ENCODE results near the gene TGFBR3. TPM values are rescaled to one million over a fixed set of nuclear protein-coding genes. Genes with fewer than 3 reads are reported as not detected.
A peak's percentile ranks its signal among the peaks of the same experiment; 100 is the strongest.

TGFBR3 gene
- total RNA-seq, 1 experiment from 2014 or later = 3.1 TPM

DNA sequence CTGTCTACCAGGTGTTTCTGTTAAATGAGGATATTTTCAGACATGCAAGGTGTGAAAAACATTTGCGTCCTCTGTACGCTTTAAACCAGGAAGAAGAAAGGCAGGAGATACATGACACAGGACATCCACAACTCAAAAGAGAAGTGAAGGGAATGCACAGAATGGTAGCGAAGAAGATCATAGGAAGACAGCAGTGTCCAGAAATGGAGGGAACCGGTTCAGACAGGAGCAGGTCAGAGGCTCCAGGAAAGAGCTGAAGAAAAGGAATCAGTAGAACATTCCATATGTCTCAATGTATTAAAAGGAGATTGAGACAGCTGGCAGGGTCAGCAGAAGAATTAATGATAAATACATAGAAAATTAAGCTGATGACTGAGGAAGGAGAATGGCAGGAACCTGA, 194.4 kb downstream of the TGFBR3 start:
- H3K27me3 ChIP-seq (replicated peaks; ENCODE audit: insufficient read depth, low read depth, low read length, poor library complexity) = no peaks in the 10 kb centered on the region
- BruUV-seq (replicated peaks) = no TSS peak
- no peak overlapping the region for H3K4me3 ChIP-seq (ENCODE audit: low read depth, low read length, poor library complexity, severe bottlenecking)
- H3K27ac ChIP-seq (ENCODE audit: low read depth, low read length, poor library complexity, severe bottlenecking) = no peak overlapping the region
- CTCF ChIA-PET = no interaction called here
- intact Hi-C loops (cut with micrococcal nuclease; ENCODE audit: unreplicated experiment) = no loop called here
- no peaks in the 10 kb centered on the region for H3K36me3 ChIP-seq (ENCODE audit: insufficient read depth, low read length, poor library complexity, severe bottlenecking)
- peaks cover 9% of the 10 kb centered on the region for H3K4me1 ChIP-seq (ENCODE audit: insufficient read depth, low read length, poor library complexity, severe bottlenecking)
- POLR2A ChIA-PET (ENCODE audit: low non-redundant PET) = no interaction called here
- no peak for TF ChIP-seq EZH2 (IDR thresholded peaks at IDR 0.05; ENCODE audit: borderline replicate concordance, low read depth, low read length, poor library complexity, severe bottlenecking)
- TF ChIP-seq, protein P1, sequence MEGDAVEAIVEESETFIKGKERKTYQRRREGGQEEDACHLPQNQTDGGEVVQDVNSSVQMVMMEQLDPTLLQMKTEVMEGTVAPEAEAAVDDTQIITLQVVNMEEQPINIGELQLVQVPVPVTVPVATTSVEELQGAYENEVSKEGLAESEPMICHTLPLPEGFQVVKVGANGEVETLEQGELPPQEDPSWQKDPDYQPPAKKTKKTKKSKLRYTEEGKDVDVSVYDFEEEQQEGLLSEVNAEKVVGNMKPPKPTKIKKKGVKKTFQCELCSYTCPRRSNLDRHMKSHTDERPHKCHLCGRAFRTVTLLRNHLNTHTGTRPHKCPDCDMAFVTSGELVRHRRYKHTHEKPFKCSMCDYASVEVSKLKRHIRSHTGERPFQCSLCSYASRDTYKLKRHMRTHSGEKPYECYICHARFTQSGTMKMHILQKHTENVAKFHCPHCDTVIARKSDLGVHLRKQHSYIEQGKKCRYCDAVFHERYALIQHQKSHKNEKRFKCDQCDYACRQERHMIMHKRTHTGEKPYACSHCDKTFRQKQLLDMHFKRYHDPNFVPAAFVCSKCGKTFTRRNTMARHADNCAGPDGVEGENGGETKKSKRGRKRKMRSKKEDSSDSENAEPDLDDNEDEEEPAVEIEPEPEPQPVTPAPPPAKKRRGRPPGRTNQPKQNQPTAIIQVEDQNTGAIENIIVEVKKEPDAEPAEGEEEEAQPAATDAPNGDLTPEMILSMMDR (conservative IDR thresholded peaks at IDR 0.05; ENCODE audit: low read depth, low read length) = no peak
- no peak for DNase-seq (ENCODE audit: low spot score)
- no peaks in the 10 kb centered on the region for H3K9me3 ChIP-seq (ENCODE audit: low read depth, low read length, poor library complexity, severe bottlenecking)

DNA sequence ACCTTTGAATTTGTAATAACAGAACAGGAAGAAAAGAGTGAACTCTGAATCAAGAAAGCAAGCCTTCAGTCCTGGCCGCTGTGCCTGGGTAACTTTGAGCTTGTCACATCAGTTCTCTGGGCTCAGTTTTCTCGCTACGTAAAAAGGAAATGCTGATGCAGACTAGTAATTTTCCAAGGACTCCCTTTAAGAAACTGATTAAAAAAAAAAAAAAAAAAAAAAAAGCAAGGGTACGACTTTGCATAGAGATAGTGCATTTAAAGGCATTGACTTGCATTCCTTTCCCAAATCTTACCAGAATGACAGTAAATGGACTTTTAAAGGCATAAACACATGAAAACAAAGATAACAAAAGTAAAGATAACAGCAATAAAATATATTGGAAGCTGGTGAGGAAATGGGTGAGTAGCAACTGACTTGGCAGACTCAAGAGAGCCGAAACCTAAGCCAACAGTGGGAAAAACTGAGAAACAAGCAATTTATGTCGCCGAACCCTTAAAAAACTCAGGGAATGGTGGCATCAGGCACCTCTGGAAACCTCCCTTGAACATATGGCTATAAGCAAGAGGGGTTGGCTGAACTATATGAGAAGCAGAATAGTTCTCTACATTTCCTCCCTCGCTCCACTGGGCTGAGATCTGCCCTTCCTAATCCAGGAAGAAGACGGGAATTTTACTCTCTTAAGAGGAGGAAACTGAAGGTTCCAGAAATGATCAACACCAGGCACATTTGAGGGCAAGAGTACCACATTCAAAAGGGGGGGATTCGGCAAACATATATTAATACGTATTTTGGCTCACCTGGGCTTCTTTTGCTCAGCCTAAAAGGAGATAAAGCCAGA, 196.1 kb downstream of the TGFBR3 start:
- intact Hi-C loops (cut with micrococcal nuclease; ENCODE audit: unreplicated experiment) = no loop called here
- TF ChIP-seq EZH2 (IDR thresholded peaks at IDR 0.05; ENCODE audit: borderline replicate concordance, low read depth, low read length, poor library complexity, severe bottlenecking) = no peak
- TF ChIP-seq, protein P1 (conservative IDR thresholded peaks at IDR 0.05; ENCODE audit: low read depth, low read length) = no peak
- ChIA-PET POLR2A (ENCODE audit: low non-redundant PET) (no interaction called here), CTCF (no interaction called here)
- H3K9me3 ChIP-seq (ENCODE audit: low read depth, low read length, poor library complexity, severe bottlenecking) = no peaks in the 10 kb centered on the region
- no peaks in the 10 kb centered on the region for H3K27me3 ChIP-seq (replicated peaks; ENCODE audit: insufficient read depth, low read depth, low read length, poor library complexity)
- DNase-seq (ENCODE audit: low spot score) = no peak
- H3K36me3 ChIP-seq (ENCODE audit: insufficient read depth, low read length, poor library complexity, severe bottlenecking) = no peaks in the 10 kb centered on the region
- H3K27ac ChIP-seq (ENCODE audit: low read depth, low read length, poor library complexity, severe bottlenecking) = no peak overlapping the region
- peaks cover 14% of the 10 kb centered on the region for H3K4me1 ChIP-seq (ENCODE audit: insufficient read depth, low read length, poor library complexity, severe bottlenecking)
- BruUV-seq (replicated peaks) = no TSS peak
- no peak overlapping the region for H3K4me3 ChIP-seq (ENCODE audit: low read depth, low read length, poor library complexity, severe bottlenecking)

DNA sequence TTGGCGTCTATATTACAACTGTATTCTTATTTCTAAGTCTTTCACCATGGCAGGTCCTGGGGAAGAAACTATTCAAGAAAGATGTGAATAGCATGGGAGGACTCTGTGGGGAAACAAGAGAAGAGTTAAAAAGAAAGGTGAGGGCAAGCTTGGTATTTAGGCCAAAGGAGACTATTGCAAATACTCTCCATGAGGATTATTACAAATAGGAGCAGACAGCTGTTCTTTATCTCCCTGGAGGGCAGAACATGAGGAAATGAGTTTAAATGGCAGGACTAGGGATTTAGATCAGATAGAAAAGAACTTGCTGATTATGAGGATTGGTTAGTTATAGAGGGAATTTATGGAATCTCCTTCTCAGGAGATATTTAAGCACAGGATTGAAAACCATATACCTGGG, 198.5 kb downstream of the TGFBR3 start:
- no peak overlapping the region for H3K4me3 ChIP-seq (ENCODE audit: low read depth, low read length, poor library complexity, severe bottlenecking)
- H3K36me3 ChIP-seq (ENCODE audit: insufficient read depth, low read length, poor library complexity, severe bottlenecking) = no peaks in the 10 kb centered on the region
- CTCF ChIA-PET = no interaction called here
- no peaks in the 10 kb centered on the region for H3K9me3 ChIP-seq (ENCODE audit: low read depth, low read length, poor library complexity, severe bottlenecking)
- no peaks in the 10 kb centered on the region for H3K27me3 ChIP-seq (replicated peaks; ENCODE audit: insufficient read depth, low read depth, low read length, poor library complexity)
- peaks cover 21% of the 10 kb centered on the region for H3K4me1 ChIP-seq (ENCODE audit: insufficient read depth, low read length, poor library complexity, severe bottlenecking)
- BruUV-seq (replicated peaks) = no TSS peak
- intact Hi-C loops (cut with micrococcal nuclease; ENCODE audit: unreplicated experiment) = no loop called here
- no peak overlapping the region for H3K27ac ChIP-seq (ENCODE audit: low read depth, low read length, poor library complexity, severe bottlenecking)
- TF ChIP-seq, protein P1 (conservative IDR thresholded peaks at IDR 0.05; ENCODE audit: low read depth, low read length) = no peak
- TF ChIP-seq EZH2 (IDR thresholded peaks at IDR 0.05; ENCODE audit: borderline replicate concordance, low read depth, low read length, poor library complexity, severe bottlenecking) = no peak
- POLR2A ChIA-PET (ENCODE audit: low non-redundant PET) = no interaction called here
- DNase-seq (ENCODE audit: low spot score) = peak; percentile 18

All from A673 (cell line).